Neuronal stem cell (in vitro differentiated cells): ENCODE data around the gene MLST8.

Experiments used
- DNase-seq: peaks from one replicate; pipeline ENCODE4 v3.0.0-alpha.2; 2013; ENCODE audit warnings: low spot score
- H2AFZ ChIP-seq: one replicate; pipeline ENCODE4 v1.6.1; 2013; ENCODE audit warnings: mild to moderate bottlenecking, low read length, inconsistent platforms
- H2AK5ac ChIP-seq: 2 replicates; pipeline ENCODE4 v1.6.1; 2013; ENCODE audit warnings: low read depth, mild to moderate bottlenecking, inconsistent platforms, low read length, moderate library complexity, mixed read lengths
- H2BK120ac ChIP-seq: 2 replicates; pipeline ENCODE4 v1.6.1; 2013; ENCODE audit warnings: low read depth, mild to moderate bottlenecking, inconsistent platforms, low read length, moderate library complexity, mixed read lengths
- H2BK12ac ChIP-seq: one replicate; pipeline ENCODE4 v1.6.1; 2013; ENCODE audit warnings: low read length, inconsistent platforms
- H2BK15ac ChIP-seq: 2 replicates; pipeline ENCODE4 v1.6.1; 2013; ENCODE audit warnings: mild to moderate bottlenecking, low read length, inconsistent platforms, mixed read lengths
- H2BK5ac ChIP-seq: one replicate; pipeline ENCODE4 v1.6.1; 2013; ENCODE audit warnings: inconsistent platforms, mild to moderate bottlenecking, low read length, moderate library complexity
- H3K14ac ChIP-seq: one replicate; pipeline ENCODE4 v1.6.1; 2013; ENCODE audit warnings: low read length, inconsistent platforms
- H3K18ac ChIP-seq: 2 replicates; pipeline ENCODE4 v1.6.1; 2013; ENCODE audit warnings: low read length, inconsistent platforms
- H3K23ac ChIP-seq: 2 replicates; pipeline ENCODE4 v1.6.1; 2013; ENCODE audit warnings: low read depth, mild to moderate bottlenecking, mixed read lengths, low read length, inconsistent platforms; ENCODE audit not compliant: poor library complexity
- H3K27ac ChIP-seq: replicated peaks from 3 replicates; pipeline ENCODE4 v1.5.1; 2013; ENCODE audit warnings: low read length, inconsistent platforms
- H3K27me3 ChIP-seq, 3 experiments: 2 replicates each; pipeline ENCODE4 v1.6.1; 2013; ENCODE audit warnings: low read length in 3 of 3, mild to moderate bottlenecking in 2 of 3, inconsistent platforms in 1 of 3, low read depth in 1 of 3, mixed read lengths in 1 of 3, moderate library complexity in 1 of 3; ENCODE audit not compliant: control insufficient read depth in 3 of 3, insufficient read depth in 3 of 3
- H3K36me3 ChIP-seq, 2 donors: replicated peaks in 1 of 2; 2 replicates each; pipeline ENCODE4 v1.6.1; 2013; ENCODE audit warnings: low read length in 2 of 2; ENCODE audit not compliant: control insufficient read depth in 2 of 2, insufficient read depth in 2 of 2
- H3K4ac ChIP-seq: 2 replicates; pipeline ENCODE4 v1.6.1; 2013; ENCODE audit warnings: inconsistent platforms, mild to moderate bottlenecking, low read length, moderate library complexity
- H3K4me1 ChIP-seq, 2 donors: 1 replicate in 1 of 2; 2 replicates in 1 of 2; pipeline ENCODE4 v1.6.1; 2013; ENCODE audit warnings: low read length in 2 of 2, low read depth in 1 of 2; ENCODE audit not compliant: control insufficient read depth in 2 of 2, insufficient read depth in 1 of 2
- H3K4me2 ChIP-seq: one replicate; pipeline ENCODE4 v1.6.1; 2013; ENCODE audit warnings: mild to moderate bottlenecking, low read length, inconsistent platforms; ENCODE audit not compliant: insufficient read depth, poor library complexity, severe bottlenecking
- H3K4me3 ChIP-seq, 2 donors: 2 replicates each; pipeline ENCODE4 v1.5.1; 2013; ENCODE audit warnings: low read length in 2 of 2, mild to moderate bottlenecking in 2 of 2, inconsistent platforms in 1 of 2, moderate library complexity in 1 of 2
- H3K79me1 ChIP-seq: one replicate; pipeline ENCODE4 v1.6.1; 2013; ENCODE audit warnings: low read depth, mild to moderate bottlenecking, inconsistent platforms, low read length, moderate library complexity
- H3K9ac ChIP-seq: one replicate; pipeline ENCODE4 v1.6.1; 2013; ENCODE audit warnings: mild to moderate bottlenecking, low read depth, low read length, inconsistent platforms; ENCODE audit not compliant: poor library complexity
- H3K9me3 ChIP-seq, 2 donors: replicated peaks in 1 of 2; 2 replicates each; pipeline versions ENCODE3 to v1.6.1; 2013; ENCODE audit warnings: low read length in 2 of 2, mild to moderate bottlenecking in 2 of 2, inconsistent platforms in 1 of 2, low read depth in 1 of 2, mixed read lengths in 1 of 2, moderate library complexity in 1 of 2; ENCODE audit not compliant: control insufficient read depth in 2 of 2, insufficient read depth in 1 of 2
- H4K8ac ChIP-seq: one replicate; pipeline ENCODE4 v1.6.1; 2013; ENCODE audit warnings: low read depth, mild to moderate bottlenecking, inconsistent platforms, low read length, moderate library complexity
- H4K91ac ChIP-seq: one replicate; pipeline ENCODE4 v1.6.1; 2013; ENCODE audit warnings: low read length, low read depth, mild to moderate bottlenecking, inconsistent platforms; ENCODE audit not compliant: poor library complexity
- WGBS, 2 donors: extraction: QIAGEN DNeasy Blood & Tissue Kit; methylation state at CpG; one replicate each; pipeline ENCODE4 v1.1.7; 2013; ENCODE audit warnings: missing lambda C conversion rate in 2 of 2, mixed read lengths in 1 of 2; ENCODE audit not compliant: insufficient read length in 2 of 2, insufficient replicate concordance in 1 of 2; ENCODE audit errors: extremely low coverage in 2 of 2; 5-methylcytosine and 5-hydroxymethylcytosine counted together

MLST8 gene

GRCh38 chr16:2206420-2206779 lies 1.1 kb downstream of the MLST8 start:
- H3K23ac ChIP-seq, result peak overlapping the region; percentile 98
- H3K4me1 ChIP-seq, result peaks cover 6 to 9% of the 10 kb centered on the region in 2 donors
- no peak overlapping the region for H3K18ac ChIP-seq
- H2BK15ac ChIP-seq, result peak overlapping the region; percentile 90
- DNase-seq, result no peak
- H3K36me3 ChIP-seq, result peaks cover 30 to 43% of the 10 kb centered on the region in 2 donors
- peak overlapping the region in 1 of 2 donors; percentile 90 for H3K4me3 ChIP-seq
- H3K27ac ChIP-seq, result peak overlapping the region; percentile 2
- no peaks in the 10 kb centered on the region for H3K27me3 ChIP-seq
- peak overlapping the region; percentile 85 for H3K4me2 ChIP-seq
- H3K9me3 ChIP-seq, result no peaks in the 10 kb centered on the region
- peaks cover 18% of the 10 kb centered on the region for H3K79me1 ChIP-seq
- peak overlapping the region; percentile 100 for H2AK5ac ChIP-seq
- no peak overlapping the region for H3K4ac ChIP-seq
- H2BK5ac ChIP-seq, result peak overlapping the region; percentile 98
- H4K8ac ChIP-seq, result peak overlapping the region; percentile 93
- no peak overlapping the region for H2BK12ac ChIP-seq
- H4K91ac ChIP-seq, result peak overlapping the region; percentile 64
- no peak overlapping the region for H2BK120ac ChIP-seq
- H3K14ac ChIP-seq, result no peak overlapping the region
- WGBS, 2 donors, result no CpG with 5 or more reads among the region's 18 CpGs
- H2AFZ ChIP-seq, result no peak overlapping the region
- peak overlapping the region; percentile 95 for H3K9ac ChIP-seq

DNA sequence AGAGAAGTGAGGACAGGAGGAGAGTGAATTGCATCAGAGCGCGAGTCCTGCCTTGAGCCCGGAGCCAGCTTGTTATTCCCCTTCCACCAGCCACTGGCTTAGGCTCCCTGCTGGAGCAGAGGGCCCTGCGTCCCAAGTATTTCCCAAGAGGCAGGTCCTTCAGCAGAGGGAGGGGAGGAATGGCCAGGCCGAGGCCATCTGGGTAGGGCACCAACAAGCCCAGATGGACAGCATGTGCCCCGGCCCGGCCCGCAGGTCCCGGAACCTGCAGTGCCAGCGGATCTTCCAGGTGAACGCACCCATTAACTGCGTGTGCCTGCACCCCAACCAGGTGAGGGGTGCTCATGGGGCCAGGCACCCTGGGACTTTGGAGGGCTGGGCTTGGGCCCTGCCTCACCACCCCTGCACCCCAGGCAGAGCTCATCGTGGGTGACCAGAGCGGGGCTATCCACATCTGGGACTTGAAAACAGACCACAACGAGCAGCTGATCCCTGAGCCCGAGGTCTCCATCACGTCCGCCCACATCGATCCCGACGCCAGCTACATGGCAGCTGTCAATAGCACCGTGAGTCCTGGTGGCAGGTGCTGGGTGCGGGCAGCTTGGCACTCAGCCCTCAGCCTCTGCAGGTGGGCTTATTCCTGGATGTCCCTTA lies 1.7 kb downstream of the MLST8 start:
- Histone ChIP-seq H2AK5ac (peak overlapping the region; percentile 100), H3K9me3 (no peaks in the 10 kb centered on the region), H3K36me3 (peaks cover 34 to 47% of the 10 kb centered on the region in 2 donors), H3K4me3 (peak overlapping the region; percentile 51 to 90), H2BK15ac (no peak overlapping the region), H3K79me1 (peaks cover 18% of the 10 kb centered on the region), H3K14ac (no peak overlapping the region), H3K18ac (no peak overlapping the region), H3K27me3 (no peaks in the 10 kb centered on the region), H3K4me2 (no peak overlapping the region), H4K91ac (no peak overlapping the region), H3K9ac (peak overlapping the region; percentile 44), H3K27ac (no peak overlapping the region), H3K23ac (no peak overlapping the region), H2BK5ac (no peak overlapping the region), H4K8ac (no peak overlapping the region), H3K4ac (no peak overlapping the region), H2BK12ac (no peak overlapping the region), H2BK120ac (no peak overlapping the region), H2AFZ (no peak overlapping the region), H3K4me1 (peaks cover 6 to 9% of the 10 kb centered on the region in 2 donors)
- WGBS, 2 donors, result no CpG with 5 or more reads among the region's 23 CpGs
- DNase-seq, result no peak

GRCh38 chr16:2207872-2208271 lies 2.6 kb downstream of the MLST8 start:
- Histone ChIP-seq H2AFZ (no peak overlapping the region), H3K27me3 (no peaks in the 10 kb centered on the region), H2AK5ac (no peak overlapping the region), H3K27ac (no peak overlapping the region), H2BK15ac (no peak overlapping the region), H3K9ac (no peak overlapping the region), H4K8ac (no peak overlapping the region), H3K23ac (no peak overlapping the region), H3K36me3 (peaks cover 44 to 57% of the 10 kb centered on the region in 2 donors), H3K79me1 (peaks cover 24% of the 10 kb centered on the region), H3K4ac (no peak overlapping the region), H3K4me3 (no peak overlapping the region), H2BK5ac (no peak overlapping the region), H3K9me3 (no peaks in the 10 kb centered on the region), H2BK120ac (no peak overlapping the region), H3K18ac (no peak overlapping the region), H3K4me2 (no peak overlapping the region), H4K91ac (no peak overlapping the region), H2BK12ac (no peak overlapping the region), H3K14ac (no peak overlapping the region), H3K4me1 (peaks cover 8 to 11% of the 10 kb centered on the region in 2 donors)
- DNase-seq, result no peak
- WGBS, 2 donors, result no CpG with 5 or more reads among the region's 9 CpGs

GRCh38 chr16:2208308-2208707 lies 3.1 kb downstream of the MLST8 start:
- H3K27me3 ChIP-seq, result no peaks in the 10 kb centered on the region
- WGBS, 2 donors, result no CpG with 5 or more reads among the region's 23 CpGs
- no peak overlapping the region for H2BK120ac ChIP-seq
- no peak overlapping the region for H3K9ac ChIP-seq
- peaks cover 24% of the 10 kb centered on the region for H3K79me1 ChIP-seq
- no peak overlapping the region for H4K8ac ChIP-seq
- no peak overlapping the region for H3K27ac ChIP-seq
- no peak overlapping the region for H3K4ac ChIP-seq
- no peak overlapping the region for H2BK12ac ChIP-seq
- no peak overlapping the region for H2BK5ac ChIP-seq
- H4K91ac ChIP-seq, result no peak overlapping the region
- H3K4me1 ChIP-seq, result peaks cover 12 to 16% of the 10 kb centered on the region in 2 donors
- H3K4me2 ChIP-seq, result no peak overlapping the region
- no peak for DNase-seq
- H3K9me3 ChIP-seq, result no peaks in the 10 kb centered on the region
- H3K36me3 ChIP-seq, result peaks cover 45 to 61% of the 10 kb centered on the region in 2 donors
- H2BK15ac ChIP-seq, result no peak overlapping the region
- no peak overlapping the region for H3K14ac ChIP-seq
- H3K4me3 ChIP-seq, result no peak overlapping the region
- no peak overlapping the region for H3K18ac ChIP-seq
- H2AK5ac ChIP-seq, result no peak overlapping the region
- H3K23ac ChIP-seq, result no peak overlapping the region
- H2AFZ ChIP-seq, result no peak overlapping the region
